Measurements from ENCODE around the gene ANXA11.
A peak's percentile ranks its signal among the peaks of the same experiment; 100 is the strongest.

Gene ANXA11

GRCh38 chr10:80165173-80165572 lies 40.2 kb downstream of the ANXA11 start:
- no peak for DNase-seq

- no peak for DNase-seq
Measured at GRCh38 chr10:80164596-80164995, 40.7 kb downstream of the ANXA11 start.

GRCh38 chr10:80163741-80164341 lies 41.5 kb downstream of the ANXA11 start:
- no peak for DNase-seq

- DNase-seq = no peak
Measured at GRCh38 chr10:80161321-80162083, 43.8 kb downstream of the ANXA11 start.

GRCh38 chr10:80160361-80161320 lies 44.7 kb downstream of the ANXA11 start:
- no peak for DNase-seq

- peak in 1 of 2 donors; percentile 25 for DNase-seq
Measured at GRCh38 chr10:80159166-80159873, 46.0 kb downstream of the ANXA11 start.

- peak; percentile 56 to 89 for DNase-seq
Measured at GRCh38 chr10:80158598-80159127, 46.7 kb downstream of the ANXA11 start.

- no peak for DNase-seq
Measured at GRCh38 chr10:80158126-80158525, 47.2 kb downstream of the ANXA11 start.

- DNase-seq = no peak
Measured at GRCh38 chr10:80157561-80157960, 47.8 kb downstream of the ANXA11 start.

- no peak for DNase-seq
Measured at GRCh38 chr10:80156216-80156615, 49.1 kb downstream of the ANXA11 start.

- DNase-seq = no peak
Measured at GRCh38 chr10:80155696-80156215, 49.6 kb downstream of the ANXA11 start.

- DNase-seq = no peak
Measured at GRCh38 chr10:80154978-80155695, 50.2 kb downstream of the ANXA11 start.

GRCh38 chr10:80154626-80154977 lies 50.7 kb downstream of the ANXA11 start:
- no peak for DNase-seq

GRCh38 chr10:80153460-80153859 lies 51.9 kb downstream of the ANXA11 start:
- DNase-seq = no peak

GRCh38 chr10:80152820-80153219 lies 52.5 kb downstream of the ANXA11 start:
- DNase-seq = no peak

- DNase-seq = no peak
Measured at GRCh38 chr10:80150172-80150571, 55.2 kb downstream of the ANXA11 start.

GRCh38 chr10:80149123-80149522 lies 56.2 kb downstream of the ANXA11 start:
- DNase-seq = no peak

GRCh38 chr10:80148166-80148805 lies 57.1 kb downstream of the ANXA11 start:
- no peak for DNase-seq

- DNase-seq = no peak
Measured at GRCh38 chr10:80146918-80147317, 58.4 kb downstream of the ANXA11 start.

- peak in 1 of 2 donors; percentile 27 for DNase-seq
Measured at GRCh38 chr10:80145406-80146308, 59.7 kb downstream of the ANXA11 start.
